GM19099 (cell line): ENCODE data around the gene TFAP2D.

Experiments used
- POLR2A ChIP-seq: IDR thresholded peaks from 3 replicates; pipeline ENCODE4 v1.6.1; 2011; ENCODE audit warnings: low read depth; ENCODE audit not compliant: insufficient read length; ENCODE audit errors: extremely low read depth

TFAP2D gene

GRCh38 chr6:50713977-50714486 lies 706 bp downstream of the TFAP2D start:
- TF ChIP-seq POLR2A, result no peak

- no peak for TF ChIP-seq POLR2A
Observed at GRCh38 chr6:50714487-50715379, 1.4 kb downstream of the TFAP2D start.

- no peak for TF ChIP-seq POLR2A
Observed at GRCh38 chr6:50716899-50717509, 3.7 kb downstream of the TFAP2D start.

- no peak for TF ChIP-seq POLR2A
Observed at GRCh38 chr6:50717734-50718457, 4.6 kb downstream of the TFAP2D start.

- TF ChIP-seq POLR2A, result no peak
Observed at GRCh38 chr6:50718566-50718965, 5.2 kb downstream of the TFAP2D start.

GRCh38 chr6:50720623-50721022 lies 7.3 kb downstream of the TFAP2D start:
- no peak for TF ChIP-seq POLR2A

GRCh38 chr6:50721978-50722377 lies 8.7 kb downstream of the TFAP2D start:
- TF ChIP-seq POLR2A, result no peak

- TF ChIP-seq POLR2A, result no peak
Observed at GRCh38 chr6:50722829-50723554, 9.7 kb downstream of the TFAP2D start.

- no peak for TF ChIP-seq POLR2A
Observed at GRCh38 chr6:50724381-50725124, 11.2 kb downstream of the TFAP2D start.

- TF ChIP-seq POLR2A, result no peak
Observed at GRCh38 chr6:50734488-50734887, 21.2 kb downstream of the TFAP2D start.

- no peak for TF ChIP-seq POLR2A
Observed at GRCh38 chr6:50742161-50742560, 28.8 kb downstream of the TFAP2D start.

- no peak for TF ChIP-seq POLR2A
Observed at GRCh38 chr6:50744976-50745375, 31.6 kb downstream of the TFAP2D start.

- no peak for TF ChIP-seq POLR2A
Observed at GRCh38 chr6:50762798-50763197, 49.5 kb downstream of the TFAP2D start.

GRCh38 chr6:50778696-50779095 lies 65.4 kb downstream of the TFAP2D start:
- TF ChIP-seq POLR2A, result no peak
